ENCODE results near the gene SPINDOC. TPM values are rescaled to one million over a fixed set of nuclear protein-coding genes. Genes with fewer than 3 reads are reported as not detected.
"Not testable (repeated sequence)": the region's sequence is repeated elsewhere in the genome, so short reads cannot be mapped to it uniquely, and the experiment has no call there.

Gene SPINDOC, protein sequence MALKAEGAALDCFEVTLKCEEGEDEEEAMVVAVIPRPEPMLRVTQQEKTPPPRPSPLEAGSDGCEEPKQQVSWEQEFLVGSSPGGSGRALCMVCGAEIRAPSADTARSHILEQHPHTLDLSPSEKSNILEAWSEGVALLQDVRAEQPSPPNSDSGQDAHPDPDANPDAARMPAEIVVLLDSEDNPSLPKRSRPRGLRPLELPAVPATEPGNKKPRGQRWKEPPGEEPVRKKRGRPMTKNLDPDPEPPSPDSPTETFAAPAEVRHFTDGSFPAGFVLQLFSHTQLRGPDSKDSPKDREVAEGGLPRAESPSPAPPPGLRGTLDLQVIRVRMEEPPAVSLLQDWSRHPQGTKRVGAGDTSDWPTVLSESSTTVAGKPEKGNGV
- 23.0 and 40.1 TPM in 2 replicates for total RNA-seq (2014; rRNA removed; shearing (Covaris generic))

DNA sequence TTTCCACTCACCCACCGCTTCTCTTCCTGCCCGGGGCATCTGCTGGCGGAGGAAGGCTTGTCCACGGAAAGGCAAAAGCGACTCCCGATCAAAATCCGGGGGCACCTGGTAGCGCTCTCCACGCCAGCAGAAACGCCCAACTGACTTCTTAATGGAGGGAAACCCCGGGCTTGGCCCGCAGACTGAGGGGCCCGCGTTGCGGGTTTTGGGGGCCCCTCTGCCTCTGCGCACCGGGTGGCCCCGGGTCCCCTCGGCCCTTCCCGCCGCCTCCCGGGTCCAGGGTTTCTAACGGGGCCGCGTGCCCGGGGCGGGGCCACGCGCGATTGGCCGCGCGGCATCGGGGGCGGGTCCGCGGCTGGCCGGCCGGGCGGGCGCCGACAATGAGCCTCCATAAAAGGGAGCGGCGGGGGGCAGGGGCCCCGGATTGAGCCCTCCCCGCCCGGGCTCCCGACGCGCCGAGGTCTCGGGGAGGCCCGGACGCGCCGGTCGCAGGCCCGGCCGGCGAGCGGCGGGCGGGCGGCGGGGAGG, at the start of gene SPINDOC:
TSS of gene SPINDOC (plus strand) at position 422 of the 528 bp plus-strand sequence. CDS start 231 bp downstream, outside the sequence.
- peak; percentile 35 for DNase-seq (ENCODE audit: low spot score)

DNA sequence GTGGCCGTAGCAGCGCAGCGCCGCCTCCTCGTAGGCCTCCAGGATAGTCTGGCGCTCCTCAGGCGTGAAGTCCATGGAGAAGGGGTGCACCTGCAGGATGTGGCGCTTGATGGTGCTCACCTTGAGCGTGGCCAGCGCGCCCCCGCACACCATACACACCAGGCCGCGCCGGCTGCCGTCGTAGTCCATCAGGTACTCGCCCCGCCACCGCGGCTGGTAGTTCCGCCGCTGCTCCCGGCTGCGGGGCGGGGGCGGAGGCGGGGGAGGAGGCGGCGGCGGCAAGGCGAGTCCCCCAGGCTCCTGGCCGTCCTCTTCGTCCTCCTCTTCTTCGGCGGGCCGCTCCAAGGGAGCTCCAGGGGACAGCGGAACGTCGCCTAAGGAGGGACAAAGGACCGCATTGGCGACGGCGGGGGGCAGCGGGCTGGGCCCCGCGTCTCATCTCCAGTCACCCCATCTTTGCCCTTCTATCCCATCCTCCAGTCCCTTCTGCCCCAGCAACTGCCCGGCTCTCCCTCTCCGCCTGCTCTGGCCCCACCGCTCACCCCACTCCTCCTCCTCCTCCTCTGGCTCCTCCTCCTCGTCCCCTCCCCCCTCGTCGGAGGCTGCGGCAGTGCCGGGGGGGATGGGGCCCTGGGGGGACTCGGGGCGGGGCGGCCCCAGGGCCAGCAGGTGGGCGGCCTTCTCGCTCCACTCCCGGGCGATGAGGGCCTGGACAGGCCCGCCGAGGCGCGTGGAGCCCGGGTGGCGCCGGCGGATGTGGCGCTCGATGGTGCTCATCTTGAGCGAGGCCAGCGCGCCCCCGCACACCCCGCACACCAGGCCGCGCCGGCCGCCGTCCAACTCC, 49.5 kb upstream of the SPINDOC start:
- no peak for DNase-seq (ENCODE audit: low spot score)

DNA sequence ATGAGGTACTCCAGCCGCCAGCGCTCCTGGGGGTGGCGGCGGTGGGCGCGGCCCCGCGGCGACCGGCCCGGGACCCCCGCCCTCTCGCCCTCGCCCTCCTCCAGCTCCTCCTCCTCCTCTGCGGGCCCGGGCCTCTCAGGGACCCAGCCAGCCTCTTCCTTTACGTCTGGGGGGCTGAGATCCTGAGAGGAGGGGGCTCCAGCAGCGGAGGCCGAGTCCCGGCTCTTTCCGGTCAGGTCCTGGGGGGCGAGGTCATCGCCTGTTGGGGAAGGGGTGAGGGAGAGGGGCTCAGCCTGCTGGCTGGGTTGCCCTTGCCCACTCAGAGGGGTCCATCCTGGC, 48.9 kb upstream of the SPINDOC start:
- DNase-seq (ENCODE audit: low spot score): no peak

DNA sequence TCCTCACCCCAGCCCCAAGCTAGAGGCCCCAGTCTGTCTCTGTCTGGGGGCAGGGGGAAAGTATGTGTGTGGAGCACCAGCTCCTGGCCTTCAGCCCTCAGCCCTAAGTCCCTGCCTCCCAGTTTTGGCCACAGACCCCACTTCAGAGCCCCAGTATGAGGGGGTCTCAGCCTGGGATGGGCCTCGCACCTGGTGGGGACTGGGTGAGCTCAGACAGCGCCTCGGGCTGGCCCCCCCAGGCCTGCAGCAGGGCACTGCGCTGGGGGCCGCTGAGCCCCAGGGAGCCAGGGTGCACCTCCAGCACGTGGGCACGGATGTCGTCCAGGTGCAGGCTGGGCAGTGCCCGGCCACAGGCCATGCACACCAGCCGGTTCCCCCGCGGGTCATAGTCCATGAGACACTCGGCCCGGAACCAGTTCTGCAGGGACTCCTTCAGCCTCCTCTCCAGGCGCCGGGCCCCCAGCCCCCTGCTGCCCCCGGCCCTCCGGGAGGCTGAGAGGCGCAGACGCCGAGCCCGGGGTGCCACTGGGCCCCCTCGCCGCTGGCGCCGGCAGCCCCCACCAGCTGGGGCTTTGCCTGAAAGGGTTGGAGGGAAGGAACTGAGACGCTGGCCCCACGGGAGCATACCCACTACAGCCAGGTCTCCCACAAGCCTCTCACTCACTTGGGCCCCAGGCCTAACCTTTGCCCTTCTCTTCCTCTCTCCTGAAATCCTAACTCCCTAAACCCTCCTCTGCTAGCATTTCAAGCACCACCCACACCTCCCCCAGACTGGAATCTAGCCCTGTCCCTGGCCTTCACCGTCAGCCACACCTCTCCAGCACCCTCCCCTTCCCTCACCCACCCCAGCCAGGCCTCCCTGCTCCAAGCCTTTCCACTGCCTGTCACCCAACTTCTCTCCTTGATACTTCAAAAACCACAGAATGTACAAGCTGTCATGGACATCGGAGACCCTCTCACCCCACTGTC, 48.3 kb upstream of the SPINDOC start:
- no peak for DNase-seq (ENCODE audit: low spot score)

DNA sequence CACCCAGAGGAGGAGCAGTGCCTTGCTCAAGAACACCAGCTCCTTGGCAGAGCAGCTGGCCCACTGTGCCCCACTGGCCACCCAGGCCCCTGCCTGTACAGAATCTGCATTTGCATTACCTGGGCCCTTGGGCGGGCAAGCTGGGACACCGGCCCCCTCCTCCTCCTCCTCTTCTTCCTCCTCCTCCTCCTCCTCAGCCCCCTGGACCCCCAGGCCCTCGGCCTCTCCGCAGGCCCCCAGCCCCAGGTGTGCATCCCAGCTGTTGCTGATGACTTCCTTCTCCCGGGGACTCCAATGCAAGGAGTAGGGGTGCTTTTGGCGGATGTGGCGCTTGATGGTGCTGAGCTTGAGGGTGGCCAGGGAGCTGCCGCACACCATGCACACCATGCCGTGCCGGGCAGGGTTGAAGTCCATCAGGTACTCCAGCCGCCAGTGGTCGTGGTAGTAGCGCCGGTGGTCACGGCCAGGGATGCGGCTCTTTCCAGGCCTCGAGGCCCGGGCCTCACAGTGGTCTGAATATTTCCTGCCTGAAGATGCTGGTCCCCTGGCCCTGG, 47.5 kb upstream of the SPINDOC start:
- DNase-seq (ENCODE audit: low spot score): no peak

DNA sequence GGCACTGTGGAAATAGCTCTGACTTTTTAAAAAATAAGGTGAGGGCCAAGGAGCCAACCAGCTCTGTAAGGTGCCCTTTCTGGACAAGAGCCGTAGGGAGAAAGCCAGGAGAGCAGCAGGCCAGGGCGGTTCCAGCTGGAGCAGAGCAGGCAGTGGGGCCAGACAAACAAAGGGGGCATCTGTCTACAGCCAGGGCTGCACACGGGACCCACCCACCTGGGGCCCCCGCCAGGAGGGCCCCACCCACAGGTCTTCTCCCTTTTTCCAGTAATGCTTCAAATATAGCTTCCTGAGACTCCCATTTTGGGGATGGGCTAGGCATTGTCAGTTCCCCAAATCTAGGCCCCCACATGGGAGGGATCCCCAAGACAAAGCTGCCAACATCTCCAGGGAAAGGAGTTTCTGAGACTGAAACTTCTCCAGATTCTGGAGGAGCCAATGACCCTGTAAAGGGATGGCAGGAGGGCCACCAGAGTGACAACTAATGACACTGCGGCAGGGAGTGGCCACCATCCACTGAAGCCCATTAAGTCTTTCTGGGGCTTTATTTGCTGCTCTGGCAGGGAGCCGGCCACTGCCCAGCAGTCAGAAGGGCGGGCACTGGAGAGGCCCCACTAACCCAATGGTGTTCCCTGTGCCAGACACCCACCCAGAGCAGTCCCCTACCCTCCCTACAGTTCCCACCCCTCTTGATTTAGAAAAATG, 46.6 kb upstream of the SPINDOC start:
- DNase-seq (ENCODE audit: low spot score): no peak

DNA sequence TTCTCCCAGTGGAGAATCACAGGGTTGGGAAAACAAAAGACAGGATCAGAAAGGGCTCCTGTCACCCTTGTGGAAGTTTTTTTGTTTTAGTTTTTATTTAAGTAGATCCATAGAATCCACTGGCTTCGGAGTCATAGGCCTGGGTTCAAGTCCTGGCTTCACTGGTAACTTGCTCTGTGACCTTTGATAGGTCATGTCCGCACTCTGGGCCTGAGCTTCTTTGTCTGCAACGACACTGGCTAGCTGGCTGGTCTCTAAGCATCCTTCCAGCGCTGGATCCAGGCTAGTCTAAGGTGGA, 46.0 kb upstream of the SPINDOC start:
- DNase-seq (ENCODE audit: low spot score): no peak

DNA sequence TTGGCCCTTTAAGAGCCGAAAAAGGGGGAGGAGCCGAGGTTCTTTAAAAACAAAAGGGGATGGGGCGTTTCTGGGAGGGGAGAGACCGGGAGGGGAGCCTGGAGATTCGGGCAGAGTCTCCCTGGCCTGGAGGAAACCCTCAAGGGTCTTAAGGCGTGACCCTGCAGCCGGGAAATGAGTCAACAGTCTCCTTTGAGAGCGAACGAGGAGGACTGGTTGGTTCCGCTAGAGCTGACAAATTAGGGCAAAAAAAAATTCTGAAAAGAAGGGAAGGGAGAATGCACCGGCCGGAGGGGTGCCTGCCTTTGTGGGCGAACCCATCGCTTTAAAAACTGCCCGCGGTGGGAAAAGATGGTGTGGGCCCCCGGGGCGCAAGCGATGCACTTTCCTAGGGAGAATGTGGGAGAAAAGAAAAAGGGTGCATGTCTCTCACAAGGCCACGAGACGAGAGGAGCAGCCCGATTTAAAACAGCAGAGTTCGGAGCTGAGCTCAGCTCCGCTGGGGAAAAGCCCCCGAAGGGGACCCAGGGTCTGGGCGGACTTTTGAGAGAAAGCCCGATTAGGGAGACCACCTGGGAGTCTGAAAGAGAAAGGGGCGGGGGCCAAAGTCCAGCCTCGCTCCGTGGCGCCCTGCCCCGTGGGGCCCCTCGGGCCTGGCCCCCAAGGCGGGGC, 45.6 kb upstream of the SPINDOC start:
- peak; percentile 47 for DNase-seq (ENCODE audit: low spot score)

DNA sequence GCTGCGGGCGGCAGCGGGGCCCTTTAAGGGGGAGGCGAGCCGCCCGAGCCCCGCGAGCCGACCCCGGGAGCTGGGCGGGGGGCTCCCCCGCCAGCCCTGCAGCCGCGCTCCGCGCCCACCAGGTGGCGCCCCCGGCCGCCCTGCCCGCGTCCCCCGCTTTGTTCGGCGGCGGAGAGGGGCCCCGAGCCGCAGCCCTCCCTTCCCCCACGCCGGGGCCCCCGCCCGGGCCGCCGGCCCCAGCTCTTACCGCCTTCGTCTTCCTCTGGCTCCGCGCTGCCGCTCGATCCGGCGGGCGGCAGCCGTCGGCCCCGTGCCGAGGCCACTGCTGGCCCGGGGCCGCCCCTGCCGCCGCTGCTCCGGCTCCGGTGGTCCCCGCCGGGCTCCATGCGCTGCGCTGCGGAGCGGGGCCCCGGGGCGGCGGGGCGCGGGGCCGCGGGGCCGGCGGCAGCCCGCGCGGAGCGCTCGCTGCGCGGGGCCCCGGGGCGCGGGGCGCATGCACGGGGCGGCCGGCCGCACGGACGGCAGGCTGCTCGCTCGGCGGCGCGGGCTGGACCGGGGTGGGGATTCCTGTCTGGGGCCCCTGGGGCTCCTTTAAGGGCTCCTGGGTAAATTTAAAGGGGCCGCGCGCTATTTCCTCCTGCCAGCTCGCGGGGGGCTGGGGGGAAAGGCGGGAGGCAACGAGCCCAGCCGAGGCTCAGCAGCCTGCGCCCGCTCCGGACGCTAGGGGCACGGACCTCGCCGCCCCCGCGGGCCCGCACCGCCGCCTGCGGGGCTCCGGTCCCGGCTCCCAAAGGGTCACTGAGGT, 44.8 kb upstream of the SPINDOC start, which contains the start of gene ZFTA:
TSS of gene ZFTA (minus strand) at position 539 of the 805 bp plus-strand sequence. CDS start at position 386, 153 bp downstream.
- DNase-seq (ENCODE audit: low spot score): peak; percentile 34

DNA sequence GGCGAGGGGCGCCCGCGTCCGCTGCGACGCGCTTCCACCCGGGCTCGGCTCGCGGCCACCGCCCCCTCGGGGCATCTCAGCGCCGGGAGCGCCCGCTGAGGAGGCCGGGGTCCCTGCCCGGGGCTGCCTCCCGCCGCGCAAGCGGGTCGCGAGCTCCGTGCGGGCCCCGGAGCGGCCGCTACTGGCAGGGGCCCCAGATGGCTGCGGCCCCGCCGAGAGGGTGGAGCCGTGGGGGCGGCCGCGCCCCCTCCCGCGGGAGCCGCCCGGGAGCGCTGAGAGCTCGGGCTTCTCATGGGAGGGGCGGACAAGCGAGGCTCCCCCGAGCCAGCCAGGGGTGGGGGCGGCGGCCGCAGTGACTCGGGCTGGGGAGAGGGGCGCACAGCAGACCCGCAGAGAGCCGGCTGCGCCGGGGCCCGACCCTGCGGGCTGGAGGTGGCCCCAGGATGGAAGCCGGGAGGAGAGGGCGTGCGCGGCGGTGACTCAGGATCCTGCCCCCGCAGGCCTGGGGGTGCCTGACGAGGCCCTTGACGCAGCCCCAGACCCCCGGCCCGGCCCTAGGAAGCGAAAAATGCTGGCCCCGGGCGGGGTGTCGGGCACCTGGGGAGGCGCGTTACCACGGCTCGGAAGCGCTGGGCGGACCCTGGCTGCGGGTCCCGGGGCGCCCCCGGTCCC, 44.1 kb upstream of the SPINDOC start:
- DNase-seq (ENCODE audit: low spot score): no peak

DNA sequence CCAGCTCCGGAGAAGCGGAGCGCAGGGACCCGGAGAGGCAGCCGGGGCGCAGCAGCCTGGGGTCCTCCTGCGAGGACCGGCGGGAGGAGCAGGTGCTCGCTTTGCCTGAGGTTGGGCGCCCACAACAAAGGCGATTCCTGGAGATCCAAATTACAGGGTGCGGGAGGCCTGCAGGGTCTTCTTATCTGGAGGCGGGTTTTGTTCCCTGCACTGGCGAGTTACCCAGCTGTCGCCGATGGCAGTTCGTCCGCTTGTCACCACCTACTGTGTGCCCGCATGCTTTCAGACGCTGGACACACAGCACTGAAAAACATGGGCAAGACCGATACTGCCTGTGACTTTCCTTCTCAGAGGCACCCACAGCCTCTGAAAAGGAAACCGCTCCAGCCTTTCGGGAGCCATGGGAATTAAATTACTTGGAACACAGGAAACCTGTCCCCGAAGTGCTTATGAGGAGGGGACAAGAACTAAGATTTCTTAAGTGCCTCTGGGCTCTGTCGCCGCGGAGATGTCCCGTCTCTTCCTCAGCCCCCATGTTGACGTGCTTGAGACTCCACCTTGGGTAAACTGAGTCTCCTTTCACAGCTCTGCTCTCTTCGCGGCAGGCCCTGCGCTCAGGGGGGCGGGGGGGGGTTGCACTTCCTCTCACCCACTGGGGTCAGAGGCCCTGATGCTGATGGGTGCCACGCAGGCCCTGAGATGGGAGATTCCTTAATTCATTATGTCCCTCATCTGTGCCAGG, 43.4 kb upstream of the SPINDOC start:
- no peak for DNase-seq (ENCODE audit: low spot score)

DNA sequence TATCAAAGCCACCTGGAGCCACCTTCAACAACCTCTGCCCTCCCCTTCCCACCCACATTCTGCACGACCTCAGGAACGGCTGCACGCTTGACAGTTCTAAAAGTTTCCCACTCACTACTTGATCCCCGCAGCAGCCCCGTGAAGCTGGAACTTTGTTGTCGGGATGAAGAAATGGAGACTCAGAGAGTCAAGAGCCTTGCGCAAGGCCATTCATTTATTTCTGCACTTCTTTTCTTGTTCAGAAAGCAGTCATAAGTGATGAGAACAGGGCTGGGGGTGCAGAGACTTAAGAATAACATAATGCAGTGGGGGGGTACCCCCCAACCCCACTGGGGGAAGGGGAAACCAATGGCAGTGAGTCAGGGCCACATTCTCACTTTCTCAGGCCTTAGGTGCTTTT, 42.5 kb upstream of the SPINDOC start:
- no peak for DNase-seq (ENCODE audit: low spot score)

DNA sequence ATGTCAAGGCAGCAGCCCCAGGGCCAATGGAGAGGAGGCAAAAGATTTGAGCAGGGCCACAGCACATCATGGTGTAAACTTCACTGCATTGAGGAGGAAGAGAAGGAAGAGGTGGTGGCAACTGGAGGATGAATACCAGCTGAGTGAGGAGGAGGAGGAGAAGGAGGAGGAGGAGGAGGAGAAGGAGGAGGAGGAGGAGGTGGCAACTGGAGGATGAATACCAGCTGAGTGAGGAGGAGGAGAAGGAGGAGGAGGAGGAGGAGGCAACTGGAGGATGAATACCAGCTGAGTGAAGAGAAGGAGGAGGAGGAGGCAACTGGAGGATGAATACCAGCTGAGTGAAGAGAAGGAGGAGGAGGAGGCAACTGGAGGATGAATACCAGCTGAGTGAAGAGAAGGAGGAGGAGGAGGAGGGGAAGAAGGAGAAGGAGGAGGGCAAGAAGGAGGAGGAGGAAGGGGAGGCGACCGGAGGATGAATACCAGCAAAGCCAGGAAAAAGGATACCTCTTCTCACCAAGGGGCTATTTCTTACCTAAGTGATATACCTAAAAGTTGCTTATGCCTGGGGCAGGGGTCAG, 41.4 kb upstream of the SPINDOC start:
- not testable (repeated sequence) for DNase-seq (ENCODE audit: low spot score)

DNA sequence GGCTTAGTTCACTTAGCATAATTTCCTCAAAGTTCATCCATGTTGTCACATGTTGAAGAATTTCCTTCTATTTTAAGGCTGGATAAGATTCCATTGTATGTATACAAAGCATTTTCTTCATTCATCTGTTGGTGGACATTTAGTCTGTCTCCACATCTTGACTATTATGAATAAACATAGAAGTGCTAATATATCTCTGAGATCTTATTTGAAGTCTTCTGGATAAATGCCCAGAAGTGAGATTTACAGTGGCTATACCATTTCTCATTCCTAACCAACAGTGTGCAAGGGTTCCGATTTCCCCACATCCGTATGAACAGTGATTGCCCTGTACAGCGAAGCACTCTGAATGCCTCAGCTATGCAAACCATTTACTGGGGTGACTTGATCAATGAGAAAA, 38.1 kb upstream of the SPINDOC start:
- no peak for DNase-seq (ENCODE audit: low spot score)

DNA sequence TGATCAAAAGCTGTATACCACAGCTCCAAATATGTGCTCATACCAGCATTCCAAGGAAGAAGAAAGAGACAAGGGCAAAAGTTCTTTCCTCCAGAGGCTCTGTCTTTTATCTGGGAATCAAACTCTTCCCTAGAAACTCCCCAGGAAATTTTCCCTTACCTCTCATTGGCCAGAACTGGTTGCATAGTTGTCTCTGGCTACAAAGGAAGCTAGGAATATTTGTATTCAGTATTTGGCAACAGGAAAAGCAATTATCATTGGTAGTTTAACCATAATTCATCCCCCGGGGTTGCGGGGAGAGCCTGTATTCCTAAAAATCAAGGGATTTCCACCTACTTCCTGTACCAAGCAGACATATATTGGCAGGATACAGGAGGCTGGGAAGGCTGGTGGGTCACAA, 34.2 kb upstream of the SPINDOC start:
- DNase-seq (ENCODE audit: low spot score): peak; percentile 28

DNA sequence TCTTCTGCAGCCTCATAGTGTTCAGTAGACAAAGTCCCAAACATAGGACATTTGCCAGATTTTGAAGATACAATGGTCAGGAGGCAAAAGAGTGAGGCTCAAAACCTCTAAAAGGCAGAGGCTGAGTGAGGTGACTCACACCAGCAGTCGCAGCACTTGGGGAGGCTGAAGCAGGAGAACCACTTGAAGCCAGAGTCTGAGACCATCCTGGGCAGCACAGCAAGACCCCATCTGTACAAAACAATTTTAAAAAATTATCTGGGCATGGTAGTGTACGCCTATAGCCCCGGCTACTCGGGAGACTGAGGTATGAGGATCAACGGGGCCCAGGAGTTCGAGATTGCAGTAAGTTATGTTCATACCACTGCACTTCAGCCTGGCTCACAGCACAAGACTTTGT, 30.5 kb upstream of the SPINDOC start:
- no peak for DNase-seq (ENCODE audit: low spot score)

DNA sequence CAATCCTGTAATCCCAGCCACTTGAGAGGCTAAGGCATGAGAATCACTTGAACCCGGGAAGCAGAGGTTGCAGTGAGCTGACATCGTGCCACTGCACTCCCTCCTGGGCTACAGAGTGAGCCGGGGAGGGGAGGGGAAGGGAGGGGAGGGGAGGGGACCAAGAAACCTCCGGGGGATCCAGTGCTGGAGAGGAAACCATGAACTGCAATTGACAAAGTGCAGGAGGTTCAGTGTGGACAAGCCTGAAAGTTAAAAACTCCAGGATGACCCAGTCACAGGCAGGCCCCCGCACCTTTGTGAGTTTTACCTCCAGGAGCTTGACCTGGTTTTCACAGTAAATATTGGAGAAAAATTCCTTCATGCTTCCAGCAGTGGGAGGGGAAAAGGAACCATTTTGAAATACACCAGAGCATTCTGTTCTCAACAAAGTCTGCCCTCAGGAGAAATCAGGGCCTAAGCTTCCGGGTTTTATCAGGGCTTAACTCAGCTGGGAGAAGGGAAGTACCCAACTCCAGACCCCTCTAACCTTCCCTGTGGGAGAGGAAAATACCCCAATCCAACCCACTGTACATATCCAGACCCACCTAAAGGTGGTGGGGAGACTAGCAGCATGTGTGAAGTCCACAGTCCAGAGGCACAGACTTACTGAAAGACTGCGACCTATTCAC, 29.2 kb upstream of the SPINDOC start:
- DNase-seq (ENCODE audit: low spot score): no peak
